GM21447 (cell line): ENCODE measurements around the gene HLCS.

Experiments
- ATAC-seq: cut with Tn5 transposase; IDR thresholded peaks from one replicate; pipeline ENCODE4 v1.9.1; 2021; ENCODE audit not compliant: unreplicated experiment

HLCS gene

GRCh38 chr21:36785615-36786014, 180.9 kb downstream of the HLCS start:
- ATAC-seq = no peak

GRCh38 chr21:36784947-36785346, 181.5 kb downstream of the HLCS start:
- no peak for ATAC-seq

- no peak for ATAC-seq
Observed at GRCh38 chr21:36783612-36784374, 182.7 kb downstream of the HLCS start.

GRCh38 chr21:36780861-36781260, 185.6 kb downstream of the HLCS start:
- ATAC-seq = no peak

GRCh38 chr21:36776981-36777617, 189.4 kb downstream of the HLCS start:
- no peak for ATAC-seq

GRCh38 chr21:36773995-36774394, 192.5 kb downstream of the HLCS start:
- no peak for ATAC-seq

GRCh38 chr21:36773117-36773516, 193.4 kb downstream of the HLCS start:
- no peak for ATAC-seq

GRCh38 chr21:36769051-36769839, 197.2 kb downstream of the HLCS start:
- ATAC-seq = no peak

GRCh38 chr21:36768496-36768895, 198.0 kb downstream of the HLCS start:
- no peak for ATAC-seq

- ATAC-seq = no peak
Observed at GRCh38 chr21:36767096-36767495, 199.4 kb downstream of the HLCS start.

- ATAC-seq = no peak
Observed at GRCh38 chr21:36766511-36766910, 200.0 kb downstream of the HLCS start.

- no peak for ATAC-seq
Observed at GRCh38 chr21:36765229-36765628, 201.2 kb downstream of the HLCS start.

- no peak for ATAC-seq
Observed at GRCh38 chr21:36763305-36763704, 203.2 kb downstream of the HLCS start.

- no peak for ATAC-seq
Observed at GRCh38 chr21:36762642-36763041, 203.8 kb downstream of the HLCS start.

GRCh38 chr21:36761685-36762084, 204.8 kb downstream of the HLCS start:
- ATAC-seq = no peak

- no peak for ATAC-seq
Observed at GRCh38 chr21:36759348-36760083, 207.0 kb downstream of the HLCS start.

- no peak for ATAC-seq
Observed at GRCh38 chr21:36757196-36757595, 209.3 kb downstream of the HLCS start.

- no peak for ATAC-seq
Observed at GRCh38 chr21:36756527-36756926, 209.9 kb downstream of the HLCS start.

GRCh38 chr21:36754241-36754898, 212.1 kb downstream of the HLCS start:
- ATAC-seq = no peak

GRCh38 chr21:36753556-36753955, 212.9 kb downstream of the HLCS start:
- no peak for ATAC-seq

GRCh38 chr21:36751383-36751782, 215.1 kb downstream of the HLCS start:
- no peak for ATAC-seq
